ENCODE measurements around the gene FMO1.

Gene FMO1

GRCh38 chr1:171257607-171258076 lies 9.3 kb downstream of the FMO1 start:
- Histone ChIP-seq H3K27ac (ENCODE audit: low read depth, low read length) (no peak overlapping the region), H3K9ac (ENCODE audit: low read depth, low read length) (no peak overlapping the region), H3K4me3 (ENCODE audit: low read depth, low read length) (no peak overlapping the region), H3K27me3 (ENCODE audit: control insufficient read depth, insufficient read depth, low read length) (no peaks in the 10 kb centered on the region), H3K36me3 (ENCODE audit: control insufficient read depth, insufficient read depth, low read length) (no peaks in the 10 kb centered on the region), H3K4me1 (ENCODE audit: control insufficient read depth, insufficient read depth, low read length) (peaks cover 15% of the 10 kb centered on the region), H3K9me3 (ENCODE audit: control insufficient read depth, insufficient read depth, low read length) (no peaks in the 10 kb centered on the region)

DNA sequence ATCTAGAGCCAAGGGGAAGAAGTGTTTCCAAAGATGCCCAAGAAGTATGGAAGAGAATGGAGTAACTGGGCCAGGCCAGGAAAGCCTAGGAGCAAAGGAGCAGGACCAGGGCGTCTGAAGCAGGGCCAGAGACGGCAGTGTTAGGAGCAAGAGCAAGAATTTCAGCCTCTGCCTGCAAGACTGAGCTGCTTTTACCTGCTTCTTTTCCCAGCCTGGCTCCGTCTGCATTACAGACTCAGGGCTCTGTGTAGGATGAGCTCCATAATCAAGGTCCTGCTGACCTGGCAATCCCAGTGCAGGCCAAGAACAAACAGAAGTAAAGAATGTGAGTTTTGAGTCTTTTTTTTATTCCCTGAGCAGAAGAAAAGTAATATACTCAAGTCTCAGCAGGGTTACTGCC lies 10.1 kb downstream of the FMO1 start:
- no peak overlapping the region for H3K9ac ChIP-seq (ENCODE audit: low read depth, low read length)
- no peaks in the 10 kb centered on the region for H3K9me3 ChIP-seq (ENCODE audit: control insufficient read depth, insufficient read depth, low read length)
- H3K4me3 ChIP-seq (ENCODE audit: low read depth, low read length) = no peak overlapping the region
- H3K4me1 ChIP-seq (ENCODE audit: control insufficient read depth, insufficient read depth, low read length) = peaks cover 15% of the 10 kb centered on the region
- H3K36me3 ChIP-seq (ENCODE audit: control insufficient read depth, insufficient read depth, low read length) = no peaks in the 10 kb centered on the region
- H3K27me3 ChIP-seq (ENCODE audit: control insufficient read depth, insufficient read depth, low read length) = no peaks in the 10 kb centered on the region
- H3K27ac ChIP-seq (ENCODE audit: low read depth, low read length) = no peak overlapping the region

DNA sequence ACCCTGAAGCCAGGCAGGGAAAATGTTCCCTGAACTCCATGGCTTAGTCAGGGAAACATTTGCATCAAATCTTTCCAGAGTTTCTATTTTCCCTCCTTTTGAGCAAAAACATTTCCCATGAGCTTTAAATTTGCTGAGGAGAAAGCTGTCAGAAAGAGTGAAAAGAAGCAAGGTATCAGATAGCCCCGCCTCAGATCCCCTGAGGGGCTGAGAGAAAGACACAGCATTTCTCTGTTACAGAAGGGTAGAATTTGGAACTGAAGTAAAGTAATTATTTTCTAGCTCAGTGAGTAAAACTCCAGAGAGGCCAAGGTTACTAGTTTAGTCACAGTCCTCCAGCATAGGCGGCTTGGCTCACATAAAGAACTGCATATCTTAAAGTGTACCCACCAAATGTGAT lies 10.6 kb downstream of the FMO1 start:
- no peaks in the 10 kb centered on the region for H3K9me3 ChIP-seq (ENCODE audit: control insufficient read depth, insufficient read depth, low read length)
- H3K27me3 ChIP-seq (ENCODE audit: control insufficient read depth, insufficient read depth, low read length) = no peaks in the 10 kb centered on the region
- peaks cover 15% of the 10 kb centered on the region for H3K4me1 ChIP-seq (ENCODE audit: control insufficient read depth, insufficient read depth, low read length)
- H3K9ac ChIP-seq (ENCODE audit: low read depth, low read length) = no peak overlapping the region
- H3K36me3 ChIP-seq (ENCODE audit: control insufficient read depth, insufficient read depth, low read length) = no peaks in the 10 kb centered on the region
- no peak overlapping the region for H3K4me3 ChIP-seq (ENCODE audit: low read depth, low read length)
- peak overlapping the region; percentile 9 for H3K27ac ChIP-seq (ENCODE audit: low read depth, low read length)

- Histone ChIP-seq H3K9me3 (ENCODE audit: control insufficient read depth, insufficient read depth, low read length) (no peaks in the 10 kb centered on the region), H3K4me3 (ENCODE audit: low read depth, low read length) (no peak overlapping the region), H3K27me3 (ENCODE audit: control insufficient read depth, insufficient read depth, low read length) (no peaks in the 10 kb centered on the region), H3K36me3 (ENCODE audit: control insufficient read depth, insufficient read depth, low read length) (no peaks in the 10 kb centered on the region), H3K27ac (ENCODE audit: low read depth, low read length) (no peak overlapping the region), H3K4me1 (ENCODE audit: control insufficient read depth, insufficient read depth, low read length) (peaks cover 15% of the 10 kb centered on the region), H3K9ac (ENCODE audit: low read depth, low read length) (no peak overlapping the region)
Observed at GRCh38 chr1:171261336-171261735, 13.0 kb downstream of the FMO1 start.

- Histone ChIP-seq H3K36me3 (ENCODE audit: control insufficient read depth, insufficient read depth, low read length) (no peaks in the 10 kb centered on the region), H3K4me1 (ENCODE audit: control insufficient read depth, insufficient read depth, low read length) (peaks cover 6% of the 10 kb centered on the region), H3K4me3 (ENCODE audit: low read depth, low read length) (no peak overlapping the region), H3K9me3 (ENCODE audit: control insufficient read depth, insufficient read depth, low read length) (no peaks in the 10 kb centered on the region), H3K27ac (ENCODE audit: low read depth, low read length) (no peak overlapping the region), H3K27me3 (ENCODE audit: control insufficient read depth, insufficient read depth, low read length) (no peaks in the 10 kb centered on the region), H3K9ac (ENCODE audit: low read depth, low read length) (no peak overlapping the region)
Observed at GRCh38 chr1:171263901-171264300, 15.6 kb downstream of the FMO1 start.

DNA sequence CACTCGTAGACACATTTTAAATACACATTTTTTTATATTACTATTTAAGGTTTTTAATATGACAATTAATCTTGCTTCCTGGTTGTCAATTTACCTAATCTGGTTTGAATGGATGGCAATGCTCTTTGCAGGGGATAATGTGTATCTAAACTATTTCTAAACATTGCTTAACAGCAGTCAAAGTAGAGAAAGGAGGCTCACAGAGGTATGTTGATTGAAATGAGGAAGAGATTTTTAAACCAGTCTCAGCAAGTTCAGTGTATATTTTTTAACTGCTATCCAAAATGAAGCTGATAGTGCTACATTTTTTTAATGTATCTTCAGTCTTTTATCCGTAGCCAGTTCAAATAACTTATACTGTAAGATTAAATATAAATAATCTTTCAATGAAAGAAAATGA lies 17.4 kb downstream of the FMO1 start:
- H3K4me3 ChIP-seq (ENCODE audit: low read depth, low read length) = no peak overlapping the region

DNA sequence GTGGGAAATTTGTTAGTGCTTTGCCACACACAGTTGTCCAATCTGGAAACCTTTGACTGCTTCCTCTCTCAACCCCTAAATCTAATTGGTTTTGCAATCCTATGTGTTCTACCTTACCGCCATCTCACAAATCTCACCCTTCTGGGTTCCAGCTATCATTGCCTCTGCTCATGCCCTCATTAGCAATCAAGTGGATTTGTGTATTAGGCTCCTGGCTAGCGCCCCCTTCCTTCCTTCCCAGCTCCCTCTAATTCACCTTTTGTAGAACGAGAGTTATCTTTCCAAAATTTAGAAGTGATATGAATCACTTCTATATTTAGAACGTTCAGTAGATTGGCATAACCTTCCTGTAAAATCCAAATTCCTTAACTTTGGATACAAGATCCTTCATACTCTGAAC lies 18.6 kb downstream of the FMO1 start:
- H3K9ac ChIP-seq (ENCODE audit: low read depth, low read length) = no peak overlapping the region
- no peaks in the 10 kb centered on the region for H3K27me3 ChIP-seq (ENCODE audit: control insufficient read depth, insufficient read depth, low read length)
- no peak overlapping the region for H3K27ac ChIP-seq (ENCODE audit: low read depth, low read length)
- no peak overlapping the region for H3K4me3 ChIP-seq (ENCODE audit: low read depth, low read length)
- H3K9me3 ChIP-seq (ENCODE audit: control insufficient read depth, insufficient read depth, low read length) = no peaks in the 10 kb centered on the region
- no peaks in the 10 kb centered on the region for H3K4me1 ChIP-seq (ENCODE audit: control insufficient read depth, insufficient read depth, low read length)
- H3K36me3 ChIP-seq (ENCODE audit: control insufficient read depth, insufficient read depth, low read length) = no peaks in the 10 kb centered on the region

More for the DNA sequence above, 17.4 kb downstream of the FMO1 start:
- no peaks in the 10 kb centered on the region for H3K9me3 ChIP-seq (ENCODE audit: control insufficient read depth, insufficient read depth, low read length)
- no peaks in the 10 kb centered on the region for H3K36me3 ChIP-seq (ENCODE audit: control insufficient read depth, insufficient read depth, low read length)
- no peak overlapping the region for H3K27ac ChIP-seq (ENCODE audit: low read depth, low read length)
- no peak overlapping the region for H3K9ac ChIP-seq (ENCODE audit: low read depth, low read length)
- H3K27me3 ChIP-seq (ENCODE audit: control insufficient read depth, insufficient read depth, low read length) = no peaks in the 10 kb centered on the region
- H3K4me1 ChIP-seq (ENCODE audit: control insufficient read depth, insufficient read depth, low read length) = no peaks in the 10 kb centered on the region

DNA sequence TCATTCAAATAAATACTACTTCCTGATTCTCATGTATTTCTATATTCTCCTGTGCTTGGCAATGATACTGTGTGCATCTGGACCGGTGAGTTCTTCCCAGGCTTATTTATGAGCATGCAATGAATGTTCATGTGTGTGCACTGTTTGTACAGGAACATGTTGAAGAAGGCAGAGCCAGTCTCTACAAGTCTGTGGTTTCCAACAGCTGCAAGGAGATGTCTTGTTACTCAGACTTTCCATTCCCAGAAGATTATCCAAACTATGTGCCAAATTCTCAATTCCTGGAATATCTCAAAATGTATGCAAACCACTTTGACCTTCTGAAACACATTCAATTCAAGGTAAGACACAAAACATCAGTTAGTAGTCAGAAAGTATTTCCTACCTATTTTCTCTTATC lies 19.1 kb downstream of the FMO1 start:
- H3K9ac ChIP-seq (ENCODE audit: low read depth, low read length) = no peak overlapping the region
- H3K36me3 ChIP-seq (ENCODE audit: control insufficient read depth, insufficient read depth, low read length) = no peaks in the 10 kb centered on the region
- no peaks in the 10 kb centered on the region for H3K4me1 ChIP-seq (ENCODE audit: control insufficient read depth, insufficient read depth, low read length)
- H3K4me3 ChIP-seq (ENCODE audit: low read depth, low read length) = no peak overlapping the region
- H3K27me3 ChIP-seq (ENCODE audit: control insufficient read depth, insufficient read depth, low read length) = no peaks in the 10 kb centered on the region
- H3K27ac ChIP-seq (ENCODE audit: low read depth, low read length) = no peak overlapping the region
- H3K9me3 ChIP-seq (ENCODE audit: control insufficient read depth, insufficient read depth, low read length) = no peaks in the 10 kb centered on the region

DNA sequence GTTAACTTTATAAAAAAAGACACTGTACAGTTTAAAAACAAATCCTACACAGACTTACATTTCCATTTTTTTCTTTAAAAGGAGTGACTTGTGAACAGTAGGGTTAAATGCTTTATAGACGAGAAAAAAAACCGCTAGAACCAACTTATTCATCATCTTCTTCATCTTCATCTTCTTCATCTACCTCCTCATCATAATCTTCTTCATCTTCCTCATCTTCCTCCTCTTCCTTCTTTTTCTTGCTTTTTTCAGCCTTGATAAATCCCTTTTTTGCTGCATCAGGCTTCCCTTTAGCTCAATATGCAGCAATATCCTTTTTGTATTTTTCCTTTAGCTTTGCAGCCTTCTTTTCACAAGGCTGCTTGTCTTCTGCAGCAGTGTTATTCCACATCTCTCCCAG lies 22.5 kb downstream of the FMO1 start:
- no peaks in the 10 kb centered on the region for H3K9me3 ChIP-seq (ENCODE audit: control insufficient read depth, insufficient read depth, low read length)
- H3K27me3 ChIP-seq (ENCODE audit: control insufficient read depth, insufficient read depth, low read length) = no peaks in the 10 kb centered on the region
- no peak overlapping the region for H3K27ac ChIP-seq (ENCODE audit: low read depth, low read length)
- H3K36me3 ChIP-seq (ENCODE audit: control insufficient read depth, insufficient read depth, low read length) = no peaks in the 10 kb centered on the region
- H3K4me3 ChIP-seq (ENCODE audit: low read depth, low read length) = no peak overlapping the region
- H3K4me1 ChIP-seq (ENCODE audit: control insufficient read depth, insufficient read depth, low read length) = no peaks in the 10 kb centered on the region
- no peak overlapping the region for H3K9ac ChIP-seq (ENCODE audit: low read depth, low read length)

DNA sequence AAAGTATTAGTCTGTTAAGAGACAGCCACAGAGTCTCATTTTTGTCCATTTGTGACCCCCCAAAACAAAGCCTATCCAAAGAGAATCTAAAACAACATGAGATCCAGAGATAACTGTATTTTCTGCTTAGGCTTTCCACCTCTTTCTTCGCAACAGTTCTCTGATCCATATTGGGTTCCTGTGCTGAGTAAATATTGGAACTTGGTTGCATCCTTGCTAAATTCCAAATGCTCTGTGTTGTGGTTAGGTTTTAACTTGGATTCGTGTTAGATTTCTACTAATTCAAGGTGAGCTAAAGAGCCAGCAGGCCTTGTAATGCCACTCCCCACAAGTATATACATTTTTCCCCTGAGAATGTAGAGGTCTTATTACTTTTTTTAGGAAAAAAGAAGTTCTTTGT lies 29.2 kb downstream of the FMO1 start:
- H3K9ac ChIP-seq (ENCODE audit: low read depth, low read length) = no peak overlapping the region
- H3K9me3 ChIP-seq (ENCODE audit: control insufficient read depth, insufficient read depth, low read length) = no peaks in the 10 kb centered on the region
- H3K27me3 ChIP-seq (ENCODE audit: control insufficient read depth, insufficient read depth, low read length) = no peaks in the 10 kb centered on the region
- H3K4me1 ChIP-seq (ENCODE audit: control insufficient read depth, insufficient read depth, low read length) = peaks cover 5% of the 10 kb centered on the region; the same call in 1 of the 2 replicates
- H3K36me3 ChIP-seq (ENCODE audit: control insufficient read depth, insufficient read depth, low read length) = no peaks in the 10 kb centered on the region
- no peak overlapping the region for H3K27ac ChIP-seq (ENCODE audit: low read depth, low read length)
- H3K4me3 ChIP-seq (ENCODE audit: low read depth, low read length) = no peak overlapping the region

DNA sequence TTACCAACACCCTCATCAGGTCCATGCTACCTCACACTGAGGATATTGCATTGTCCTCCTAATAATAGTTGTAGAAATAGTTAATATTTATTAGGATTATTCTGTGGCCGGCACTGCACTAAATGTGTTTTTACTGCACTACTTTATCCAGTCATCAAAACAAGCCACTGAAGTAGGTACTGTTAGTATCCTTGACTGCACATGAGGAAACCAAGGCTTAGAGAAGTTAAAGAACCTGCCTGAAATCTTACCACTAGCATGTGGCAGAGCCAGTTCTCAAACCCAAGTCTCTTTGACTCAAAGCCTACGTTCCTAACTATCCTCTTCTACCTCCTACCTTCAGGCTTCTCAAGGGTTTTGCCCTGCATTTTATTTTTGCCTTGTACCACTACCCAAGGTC lies 30.9 kb downstream of the FMO1 start:
- H3K9ac ChIP-seq (ENCODE audit: low read depth, low read length) = no peak overlapping the region
- no peaks in the 10 kb centered on the region for H3K36me3 ChIP-seq (ENCODE audit: control insufficient read depth, insufficient read depth, low read length)
- no peak overlapping the region for H3K27ac ChIP-seq (ENCODE audit: low read depth, low read length)
- no peak overlapping the region for H3K4me3 ChIP-seq (ENCODE audit: low read depth, low read length)
- H3K27me3 ChIP-seq (ENCODE audit: control insufficient read depth, insufficient read depth, low read length) = no peaks in the 10 kb centered on the region
- peaks cover 5% of the 10 kb centered on the region; the same call in 1 of the 2 replicates for H3K4me1 ChIP-seq (ENCODE audit: control insufficient read depth, insufficient read depth, low read length)
- H3K9me3 ChIP-seq (ENCODE audit: control insufficient read depth, insufficient read depth, low read length) = no peaks in the 10 kb centered on the region

- Histone ChIP-seq H3K4me3 (ENCODE audit: low read depth, low read length) (no peak overlapping the region), H3K36me3 (ENCODE audit: control insufficient read depth, insufficient read depth, low read length) (no peaks in the 10 kb centered on the region), H3K27me3 (ENCODE audit: control insufficient read depth, insufficient read depth, low read length) (no peaks in the 10 kb centered on the region), H3K4me1 (ENCODE audit: control insufficient read depth, insufficient read depth, low read length) (peaks cover 5% of the 10 kb centered on the region; the same call in 1 of the 2 replicates), H3K27ac (ENCODE audit: low read depth, low read length) (no peak overlapping the region), H3K9ac (ENCODE audit: low read depth, low read length) (no peak overlapping the region), H3K9me3 (ENCODE audit: control insufficient read depth, insufficient read depth, low read length) (no peaks in the 10 kb centered on the region)
Observed at GRCh38 chr1:171279678-171280077, 31.4 kb downstream of the FMO1 start.
